Heart left ventricle (tissue), 13 donors: ENCODE measurements around the gene ZBTB42.
A peak's percentile ranks its signal among the peaks of the same experiment; 100 is the strongest.

ENCODE experiments used
- POLR2A ChIP-seq, 2 donors: fragments of 450-650 bp; IDR thresholded peaks; one replicate each; pipeline ENCODE4 v1.6.1; 2017; ENCODE audit warnings: antibody characterized with exemption in 2 of 2, mild to moderate bottlenecking in 2 of 2, moderate library complexity in 2 of 2
- TF ChIP-seq, protein P1 (sequence below), 12 donors: fragments of 200-600 bp; sonication (generic) in 4 of 12; IDR thresholded peaks; one replicate each; pipeline versions ENCODE4 v1.5.0 to v1.8.0; 2018 to 2022; ENCODE audit warnings: antibody characterized with exemption in 12 of 12, mild to moderate bottlenecking in 5 of 12
- donor health status: ischemic (EF 13 %, LVEDD 7.1; RV severe dilation, severe dysfunction).
- donor health status: DM: no; HTN: yes; CAD: no.
- donor health status: DM: no; HTN: no; CAD: no.
- donor health status: ischemic (EF 25% LVEDD 6.9; RV normal size, moderate dysfunction).
- donor health status: ischemic (EF 25% LVEDD 5.7; RV mildly dilated, moderate dysfunction).
- donor health status: ischemic (EF 35%, LVEDD 5.7; RV mildly dilated, moderate dysfunction).
- donor health status: nonischemic (EF 11% LVEDD 7.7; RV severe dilation, severe dysfunction).
- donor health status: DM: yes; HTN: yes; CAD: no.
- donor health status: PGD.
- donor health status: ischemic (EF 29% LVEDD 5.4; RV normal size, mild dysfunction).
- donor health status: nonischemic (EF 23%, LVEDD 6.1; RV moderate dilation, normal function).

DNA sequence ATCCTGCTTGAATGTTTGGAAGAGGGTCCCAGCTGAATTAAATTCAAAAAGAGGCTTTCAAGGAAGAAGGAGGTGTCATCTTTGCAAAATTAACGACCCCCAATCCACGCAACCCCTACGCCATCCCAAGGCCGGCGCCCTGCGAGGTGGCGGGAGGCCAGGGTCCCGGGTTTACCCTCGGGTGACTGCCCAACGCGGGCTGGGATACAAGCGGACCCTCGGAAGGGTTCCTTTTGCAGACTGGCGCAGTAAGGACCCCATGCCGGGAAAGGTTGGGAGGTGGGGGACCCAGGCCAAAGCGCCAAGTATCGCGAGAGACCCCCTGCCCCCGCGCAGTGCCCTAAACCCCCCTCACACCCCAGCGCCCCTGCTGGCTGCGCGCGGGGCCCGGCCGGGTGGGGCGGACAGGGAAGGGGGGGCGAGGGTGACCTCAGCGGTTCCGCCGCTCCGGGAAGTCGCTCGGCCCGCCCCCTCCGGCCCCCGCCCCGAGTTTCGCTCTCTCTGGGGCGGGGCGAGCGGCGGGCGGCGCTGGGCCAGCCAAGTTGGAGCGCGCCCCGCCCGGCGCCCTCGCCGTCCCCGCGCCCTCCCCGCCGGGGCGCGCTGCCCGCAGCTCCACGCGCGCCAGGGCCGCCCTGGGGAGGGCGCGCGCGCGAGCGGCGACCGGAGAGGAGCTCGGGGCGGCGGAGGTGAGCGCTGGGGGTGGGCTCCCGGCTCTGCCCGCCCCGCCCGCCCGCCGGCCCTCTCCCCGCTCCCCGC, 708 bp upstream of the ZBTB42 start:
- peak in 1 of 2 donors; percentile 57 for TF ChIP-seq POLR2A (IDR thresholded peaks at IDR 0.05)
- TF ChIP-seq, protein P1, sequence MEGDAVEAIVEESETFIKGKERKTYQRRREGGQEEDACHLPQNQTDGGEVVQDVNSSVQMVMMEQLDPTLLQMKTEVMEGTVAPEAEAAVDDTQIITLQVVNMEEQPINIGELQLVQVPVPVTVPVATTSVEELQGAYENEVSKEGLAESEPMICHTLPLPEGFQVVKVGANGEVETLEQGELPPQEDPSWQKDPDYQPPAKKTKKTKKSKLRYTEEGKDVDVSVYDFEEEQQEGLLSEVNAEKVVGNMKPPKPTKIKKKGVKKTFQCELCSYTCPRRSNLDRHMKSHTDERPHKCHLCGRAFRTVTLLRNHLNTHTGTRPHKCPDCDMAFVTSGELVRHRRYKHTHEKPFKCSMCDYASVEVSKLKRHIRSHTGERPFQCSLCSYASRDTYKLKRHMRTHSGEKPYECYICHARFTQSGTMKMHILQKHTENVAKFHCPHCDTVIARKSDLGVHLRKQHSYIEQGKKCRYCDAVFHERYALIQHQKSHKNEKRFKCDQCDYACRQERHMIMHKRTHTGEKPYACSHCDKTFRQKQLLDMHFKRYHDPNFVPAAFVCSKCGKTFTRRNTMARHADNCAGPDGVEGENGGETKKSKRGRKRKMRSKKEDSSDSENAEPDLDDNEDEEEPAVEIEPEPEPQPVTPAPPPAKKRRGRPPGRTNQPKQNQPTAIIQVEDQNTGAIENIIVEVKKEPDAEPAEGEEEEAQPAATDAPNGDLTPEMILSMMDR (IDR thresholded peaks at IDR 0.05): peak; percentile 24 to 70 (median 41)
